SU-DHL-6 (cell line): ENCODE measurements around the gene GPBP1L1.
A peak's percentile ranks its signal among the peaks of the same experiment; 100 is the strongest.

Experiments used
- H2AFZ ChIP-seq: fragments of 200-600 bp; sonication (generic); 2 replicates; pipeline ENCODE4 v1.6.1; 2014; ENCODE audit warnings: low read depth, mild to moderate bottlenecking, moderate library complexity, mixed read lengths, antibody characterized with exemption, low read length; ENCODE audit not compliant: severe bottlenecking
- H3F3A ChIP-seq: fragments of 200-600 bp; shearing (Covaris generic); 2 replicates; pipeline ENCODE4 v1.6.0; 2016; ENCODE audit warnings: antibody characterized with exemption, mild to moderate bottlenecking; ENCODE audit not compliant: insufficient read depth
- H3K27ac ChIP-seq: fragments of 200-600 bp; sonication (generic); 2 replicates; pipeline ENCODE4 v1.5.1; 2016; ENCODE audit warnings: low read depth, mild to moderate bottlenecking, low read length, moderate library complexity, mixed read lengths
- H3K27me3 ChIP-seq: fragments of 200-600 bp; sonication (generic), shearing (Covaris generic); 2 replicates; pipeline ENCODE4 v1.6.0; 2014; ENCODE audit warnings: mild to moderate bottlenecking, low read length
- H3K36me3 ChIP-seq: fragments of 200-600 bp; sonication (generic); 2 replicates; pipeline ENCODE4 v1.6.1; 2014; ENCODE audit warnings: mild to moderate bottlenecking, low read length, mixed read lengths
- H3K4me2 ChIP-seq: fragments of 300-600, 200-600 bp; shearing (Covaris generic), sonication (generic); 2 replicates; pipeline ENCODE4 v1.6.0; 2014; ENCODE audit warnings: low read length, low read depth, mild to moderate bottlenecking; ENCODE audit not compliant: poor library complexity, severe bottlenecking
- H3K4me3 ChIP-seq: fragments of 200-600 bp; sonication (generic); 2 replicates; pipeline ENCODE4 v1.5.1; 2014; ENCODE audit warnings: antibody characterized with exemption, low read length, mild to moderate bottlenecking, mixed read lengths; ENCODE audit not compliant: insufficient read depth, poor library complexity, severe bottlenecking
- H3K79me2 ChIP-seq: fragments of 200-600 bp; sonication (generic); 2 replicates; pipeline ENCODE4 v1.6.1; 2014; ENCODE audit warnings: mild to moderate bottlenecking, low read length, moderate library complexity; ENCODE audit not compliant: insufficient read depth
- H3K9ac ChIP-seq: fragments of 200-600 bp; sonication (generic); 2 replicates; pipeline ENCODE4 v1.7.0; 2014; ENCODE audit warnings: mild to moderate bottlenecking, low read length
- H3K9me2 ChIP-seq: fragments of 200-600 bp; sonication (generic); replicated peaks from 2 replicates; pipeline ENCODE4 v1.6.1; 2014; ENCODE audit warnings: low read length; ENCODE audit not compliant: insufficient read depth
- H3K9me3 ChIP-seq: fragments of 200-600 bp; sonication (generic); 2 replicates; pipeline ENCODE4 v1.6.1; 2014; ENCODE audit warnings: low read length, mixed read lengths; ENCODE audit not compliant: insufficient read depth
- H4K20me1 ChIP-seq: fragments of 200-600 bp; sonication (generic); 2 replicates; pipeline ENCODE4 v1.6.1; 2014; ENCODE audit warnings: low read depth, mild to moderate bottlenecking, antibody characterized with exemption, low read length, moderate library complexity, mixed read lengths
- CTCF ChIP-seq: fragments of 200-600 bp; sonication (generic); IDR thresholded peaks from one replicate; pipeline ENCODE4 v1.5.1; 2017; ENCODE audit warnings: antibody characterized with exemption, mild to moderate bottlenecking, low read length, moderate library complexity; ENCODE audit not compliant: insufficient read depth, poor library complexity, severe bottlenecking
- EZH2phosphoT487 ChIP-seq: fragments of 200-600 bp; sonication (generic), shearing (Covaris generic); conservative IDR thresholded peaks from 2 replicates; pipeline ENCODE4 v1.6.1; 2018; ENCODE audit warnings: mild to moderate bottlenecking, antibody characterized with exemption, low read length, moderate library complexity, mixed read lengths

The GPBP1L1 gene

GRCh38 chr1:45643978-45644377 is 42.4 kb downstream of the GPBP1L1 start:
- TF ChIP-seq EZH2phosphoT487 (no peak), CTCF (no peak)
- peaks cover 16% of the 10 kb centered on the region for H3F3A ChIP-seq
- H3K9me2 ChIP-seq: no peaks in the 10 kb centered on the region
- no peak overlapping the region for H3K9ac ChIP-seq
- H3K36me3 ChIP-seq: peaks cover 18% of the 10 kb centered on the region
- H3K27me3 ChIP-seq: no peaks in the 10 kb centered on the region
- H3K9me3 ChIP-seq: no peaks in the 10 kb centered on the region
- peak overlapping the region; percentile 34 for H3K4me2 ChIP-seq
- H3K79me2 ChIP-seq: peaks cover 27% of the 10 kb centered on the region
- H4K20me1 ChIP-seq: peaks cover 5% of the 10 kb centered on the region; the same call in 1 of the 2 replicates
- H3K27ac ChIP-seq: peak overlapping the region; percentile 68; the same call in 1 of the 2 replicates
- H2AFZ ChIP-seq: no peak overlapping the region
- H3K4me3 ChIP-seq: no peak overlapping the region

GRCh38 chr1:45643321-45643720 is 43.0 kb downstream of the GPBP1L1 start:
- Histone ChIP-seq H3K9me3 (no peaks in the 10 kb centered on the region), H3K79me2 (peaks cover 20% of the 10 kb centered on the region), H3F3A (peaks cover 16% of the 10 kb centered on the region), H2AFZ (no peak overlapping the region), H3K4me2 (no peak overlapping the region), H3K27me3 (no peaks in the 10 kb centered on the region), H3K4me3 (no peak overlapping the region), H3K27ac (no peak overlapping the region), H4K20me1 (peaks cover 5% of the 10 kb centered on the region; the same call in 1 of the 2 replicates), H3K9me2 (no peaks in the 10 kb centered on the region), H3K9ac (no peak overlapping the region), H3K36me3 (peaks cover 23% of the 10 kb centered on the region)
- no peak for TF ChIP-seq EZH2phosphoT487
- TF ChIP-seq CTCF: no peak

GRCh38 chr1:45640293-45640692 is 46.0 kb downstream of the GPBP1L1 start:
- TF ChIP-seq CTCF (no peak), EZH2phosphoT487 (no peak)
- Histone ChIP-seq H3K27me3 (no peaks in the 10 kb centered on the region), H3K36me3 (peaks cover 42% of the 10 kb centered on the region), H2AFZ (no peak overlapping the region), H3K9ac (no peak overlapping the region), H4K20me1 (peaks cover 5% of the 10 kb centered on the region; the same call in 1 of the 2 replicates), H3F3A (peaks cover 10% of the 10 kb centered on the region), H3K79me2 (peaks cover 11% of the 10 kb centered on the region; the same call in 1 of the 2 replicates), H3K4me2 (no peak overlapping the region), H3K9me2 (no peaks in the 10 kb centered on the region), H3K9me3 (no peaks in the 10 kb centered on the region), H3K4me3 (no peak overlapping the region), H3K27ac (no peak overlapping the region)

GRCh38 chr1:45635211-45635610 is 51.1 kb downstream of the GPBP1L1 start:
- H3K4me3 ChIP-seq: no peak overlapping the region
- no peak for TF ChIP-seq EZH2phosphoT487
- H3K9me3 ChIP-seq: no peaks in the 10 kb centered on the region
- no peak overlapping the region for H3K9ac ChIP-seq
- no peak overlapping the region for H3K27ac ChIP-seq
- no peak overlapping the region for H2AFZ ChIP-seq
- no peak overlapping the region for H3K4me2 ChIP-seq
- H3K27me3 ChIP-seq: no peaks in the 10 kb centered on the region
- H3F3A ChIP-seq: no peaks in the 10 kb centered on the region
- H3K79me2 ChIP-seq: no peaks in the 10 kb centered on the region
- H3K9me2 ChIP-seq: no peaks in the 10 kb centered on the region
- peaks cover 61% of the 10 kb centered on the region for H3K36me3 ChIP-seq
- H4K20me1 ChIP-seq: no peaks in the 10 kb centered on the region
